Glomerular visceral epithelial cell (primary cell): ENCODE measurements around the gene GPR55.
"Not testable (repeated sequence)": the region's sequence is repeated elsewhere in the genome, so short reads cannot be mapped to it uniquely, and the experiment has no call there.

Experiments
- DNase-seq: peaks from one replicate; pipeline ENCODE4 v3.0.0-alpha.2; 2016; ENCODE audit errors: extremely low spot score

Gene GPR55

DNA sequence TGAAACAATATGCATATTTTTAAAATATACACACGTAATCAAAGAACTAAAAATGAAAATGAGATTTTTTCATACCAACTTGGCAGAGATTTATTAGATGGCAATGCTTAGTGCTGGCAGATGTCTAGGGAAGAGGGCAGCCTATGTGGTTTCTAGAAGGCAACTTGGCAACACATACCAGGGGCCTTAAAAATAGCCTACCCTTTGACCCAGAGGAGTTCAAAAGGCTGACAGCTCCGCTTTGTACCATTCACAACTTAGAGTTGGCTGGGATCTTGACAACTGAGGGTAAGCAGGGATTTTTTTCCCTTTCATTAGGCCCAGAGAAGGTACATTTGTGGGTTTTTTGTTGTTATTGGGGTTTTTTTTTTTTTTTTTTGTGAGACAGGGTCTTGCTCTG is 26.4 kb upstream of the GPR55 start:
- DNase-seq: no peak

DNA sequence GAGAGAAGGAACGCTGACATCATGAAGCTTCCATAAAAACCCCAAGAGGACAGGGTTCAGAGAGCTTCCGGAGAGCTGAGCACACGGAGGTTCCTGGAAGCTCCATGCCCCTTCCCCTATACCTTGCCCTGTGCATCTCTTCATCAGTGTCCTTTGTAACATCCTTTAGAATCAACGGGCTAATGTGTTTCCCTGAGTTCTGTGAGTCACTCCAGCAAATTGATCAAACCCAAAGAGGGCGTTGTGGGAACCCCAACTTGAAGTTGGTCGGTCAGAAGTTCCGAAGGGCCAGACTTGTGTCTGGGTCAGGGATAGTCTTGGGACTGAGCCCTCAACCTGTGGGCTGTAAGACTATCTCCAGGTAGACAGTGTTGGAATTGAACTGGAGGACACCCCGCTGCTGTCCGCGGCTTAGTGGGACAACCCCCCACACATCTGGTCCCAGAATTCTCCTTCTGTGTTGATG is 25.9 kb upstream of the GPR55 start:
- no peak for DNase-seq

DNA sequence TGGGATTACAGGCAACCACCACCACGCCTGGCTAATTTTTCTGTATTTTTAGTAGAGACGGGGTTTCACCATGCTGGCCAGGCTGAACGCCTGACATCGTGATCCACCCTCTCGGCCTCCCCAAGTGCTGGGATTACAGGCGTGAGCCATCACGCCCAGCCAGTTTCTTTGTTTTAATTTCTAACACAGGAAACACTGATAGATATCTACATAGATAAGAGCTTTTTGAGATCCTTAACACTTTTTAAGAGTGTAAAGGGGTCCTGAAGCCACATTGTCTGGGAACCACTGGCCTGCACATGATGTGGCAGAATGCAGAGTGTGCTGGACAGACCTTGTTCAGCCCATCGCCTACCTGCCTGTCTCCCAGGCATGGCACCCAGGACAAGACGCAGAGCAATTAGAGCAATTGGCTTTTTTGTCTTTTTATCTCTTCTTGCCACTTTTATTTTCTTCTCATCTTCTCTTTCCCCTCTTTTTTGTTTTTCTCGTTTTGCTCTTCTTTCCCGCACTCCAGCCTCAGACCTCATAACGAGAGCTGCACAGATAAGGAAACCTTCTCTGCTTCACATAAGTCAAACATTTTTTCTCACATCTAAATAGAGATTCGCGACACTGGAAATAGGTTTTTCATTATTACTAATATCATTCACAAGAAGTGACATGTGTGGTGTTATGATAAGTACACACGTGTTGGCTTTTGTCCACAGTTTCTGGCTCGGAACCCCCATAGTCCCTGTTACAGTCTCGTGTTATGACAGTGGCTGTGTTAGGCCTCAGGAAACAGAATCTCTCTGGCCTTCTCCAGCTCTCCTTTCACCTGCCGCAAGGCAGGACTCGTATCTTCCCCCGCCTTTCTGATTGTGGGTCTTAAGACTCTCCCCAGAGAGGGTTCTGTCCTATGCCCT is 25.2 kb upstream of the GPR55 start:
- DNase-seq: no peak

DNA sequence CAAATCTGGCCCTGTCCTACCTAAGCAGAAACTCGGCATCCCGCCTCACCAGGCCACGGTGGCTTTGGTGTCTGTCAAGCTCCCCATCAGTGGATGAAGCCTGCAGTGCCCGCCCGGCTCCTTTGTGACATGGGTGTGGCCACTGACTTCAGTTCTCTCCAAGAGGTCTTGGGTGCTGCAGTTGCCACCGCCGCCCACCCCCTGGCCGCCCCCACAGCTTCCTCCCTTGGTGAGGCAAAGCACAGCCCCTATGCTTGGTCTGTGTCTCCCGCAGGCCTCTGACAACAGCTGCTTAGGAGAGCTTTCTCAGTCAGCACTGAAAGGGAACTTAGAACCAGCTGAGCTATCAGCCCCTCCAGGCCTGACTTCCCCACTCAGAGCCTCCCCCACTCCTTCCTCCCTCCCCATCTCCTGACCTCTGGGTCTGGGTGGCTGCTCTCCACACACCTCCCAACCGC is 22.9 kb upstream of the GPR55 start:
- no peak for DNase-seq

DNA sequence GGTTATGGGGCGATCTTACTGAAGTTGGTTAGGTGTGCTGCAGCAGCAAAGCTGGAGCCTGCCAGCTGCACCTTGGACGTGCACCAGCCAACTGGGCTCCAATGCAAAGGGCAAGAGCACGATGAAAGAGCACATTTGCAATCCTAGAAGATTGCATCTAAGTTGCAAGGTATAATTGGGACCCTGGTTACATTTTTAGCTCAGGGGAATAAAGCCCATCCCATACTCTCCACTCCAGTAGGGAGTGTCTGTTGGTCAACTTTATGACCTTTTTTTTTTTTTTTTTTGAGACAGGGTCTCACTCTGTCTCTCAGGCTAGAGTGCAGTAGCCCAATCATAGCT is 22.2 kb upstream of the GPR55 start:
- no peak for DNase-seq

DNA sequence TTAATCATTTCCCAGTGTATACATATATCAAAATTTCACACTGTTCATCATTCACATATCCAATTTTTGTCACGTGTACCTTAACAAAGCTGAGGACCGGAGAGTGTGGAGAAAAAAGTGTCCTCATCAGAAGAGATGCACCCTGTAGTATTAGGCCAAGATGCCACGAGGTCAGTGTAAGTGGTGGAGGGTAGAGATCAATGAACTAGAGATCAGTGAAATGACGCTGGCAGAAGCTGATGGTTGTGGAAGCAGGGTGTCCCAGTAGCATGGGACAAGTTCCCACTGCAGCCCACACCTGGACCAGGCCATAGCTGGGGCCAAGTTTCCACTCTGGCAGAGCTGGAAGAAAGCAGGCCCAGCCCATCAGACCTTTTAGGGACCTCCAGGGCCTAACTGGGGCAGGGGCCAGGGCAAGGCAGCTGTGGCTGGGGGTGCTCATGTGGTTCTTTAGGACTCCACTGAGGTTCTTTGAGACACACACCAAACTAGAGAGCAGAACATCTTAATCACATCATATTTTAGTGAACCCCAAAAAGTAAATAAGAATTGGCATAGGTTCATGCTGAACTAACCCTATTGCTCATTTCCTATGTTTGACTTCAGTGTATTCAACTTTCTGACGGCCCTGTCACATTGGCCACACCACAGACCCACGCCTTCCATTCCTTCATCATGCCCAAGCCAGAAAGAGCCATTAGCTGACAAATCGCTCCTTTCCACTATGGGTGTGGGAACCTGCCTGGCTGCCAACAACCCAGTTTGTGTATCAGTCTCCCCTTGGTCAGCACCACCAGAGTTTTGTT is 21.6 kb upstream of the GPR55 start:
- no peak for DNase-seq

DNA sequence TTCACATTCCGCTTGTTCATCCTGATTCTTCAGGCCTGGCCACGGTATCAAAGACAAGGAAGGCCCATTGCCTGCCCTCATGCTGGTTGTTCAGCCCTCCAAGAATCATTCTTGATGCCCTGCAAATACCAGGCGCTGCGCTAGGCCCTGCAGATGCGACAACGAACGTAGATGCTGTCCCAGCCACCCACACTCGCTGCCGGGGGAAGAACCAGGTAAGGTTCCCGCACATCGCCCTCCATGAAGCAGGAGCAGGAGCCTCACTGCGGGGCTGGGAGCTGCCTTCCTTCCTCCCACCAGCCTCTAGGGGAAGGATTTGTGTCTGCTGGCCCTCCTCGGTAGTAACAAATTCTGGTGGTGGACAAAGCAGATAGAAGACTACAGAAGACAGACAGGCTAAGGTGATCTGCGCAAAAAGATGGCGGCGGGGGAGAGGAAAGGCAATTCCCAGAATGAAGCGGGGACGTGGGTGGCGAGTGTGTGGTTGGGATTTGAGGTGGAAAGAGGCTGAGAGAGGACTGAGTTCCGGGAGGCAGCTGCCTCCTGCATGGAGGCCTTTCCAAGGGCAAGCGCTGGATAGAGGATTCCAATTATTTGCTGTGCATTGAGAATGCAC is 19.8 kb upstream of the GPR55 start:
- no peak for DNase-seq

DNA sequence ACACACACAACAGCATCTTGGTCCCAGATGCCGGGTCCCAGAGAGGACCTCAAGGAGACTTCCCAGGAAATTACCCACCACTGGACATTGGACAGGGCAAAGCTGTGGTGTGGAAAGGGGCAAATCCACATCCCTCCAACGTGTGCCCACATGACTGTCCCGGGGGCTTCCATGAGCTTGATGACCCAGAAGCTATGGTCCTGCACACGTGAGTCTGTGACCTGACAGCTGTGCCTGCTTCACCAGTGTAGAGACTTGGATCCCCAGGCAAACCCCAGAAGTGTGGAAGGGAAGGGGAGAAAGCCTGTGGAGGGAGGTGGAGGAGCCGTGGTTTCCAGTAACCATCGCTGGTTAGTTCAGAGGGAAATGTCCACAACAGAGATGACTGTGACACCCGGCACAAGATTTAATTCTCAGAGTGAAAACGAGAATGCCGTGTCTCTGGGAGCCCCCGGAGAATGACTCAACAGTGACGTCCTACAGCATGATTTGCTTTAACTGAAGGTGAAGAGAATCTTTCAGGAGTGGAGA is 19.1 kb upstream of the GPR55 start:
- DNase-seq: no peak

DNA sequence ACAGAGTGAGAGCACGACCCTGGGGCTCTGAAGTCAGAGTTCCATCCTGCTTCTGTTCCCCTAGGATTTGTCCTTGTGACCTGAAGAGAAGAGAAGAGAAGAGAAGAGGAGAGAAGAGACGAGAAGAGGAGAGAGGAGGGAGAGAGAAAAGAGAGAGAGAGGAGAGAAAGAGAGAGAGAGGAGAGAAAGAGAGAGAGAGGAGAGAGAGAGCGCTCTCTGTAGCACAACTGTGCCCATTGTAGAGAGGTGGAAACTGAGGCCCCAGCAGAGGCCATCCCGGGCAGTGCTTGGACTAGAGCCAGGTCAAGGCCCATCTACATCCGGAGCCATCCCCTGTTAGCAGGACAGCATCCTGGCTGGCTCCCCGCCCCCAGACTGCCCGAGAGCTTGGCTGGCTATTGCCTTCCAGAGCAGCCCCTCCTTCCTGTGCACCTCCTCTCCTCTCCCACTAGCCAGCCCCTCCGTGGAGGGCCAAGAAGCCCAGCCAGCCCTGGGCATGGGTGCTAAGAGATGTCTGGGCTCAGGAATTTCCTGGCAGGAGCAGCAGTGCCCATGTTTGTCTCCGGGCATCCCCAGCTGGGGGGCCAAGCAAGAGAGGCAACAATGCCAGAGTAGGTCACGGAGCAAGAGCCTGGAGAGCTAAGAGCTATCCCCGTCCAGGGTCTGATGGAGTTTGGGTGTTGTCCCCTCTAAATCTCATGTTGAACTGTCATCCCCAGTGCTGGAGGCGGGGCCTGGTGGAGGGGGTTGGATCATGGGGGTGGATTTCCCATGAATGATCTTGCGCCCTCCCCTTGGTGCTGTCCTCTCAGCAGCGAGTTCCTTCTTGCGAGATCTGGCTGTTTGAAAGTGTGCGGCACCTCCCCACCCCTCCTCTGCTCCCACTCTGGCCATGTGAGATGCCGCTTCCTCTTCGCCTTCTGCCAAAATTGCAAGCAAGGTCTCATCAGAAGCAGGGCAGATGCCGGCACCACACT is 18.2 kb upstream of the GPR55 start:
- no peak for DNase-seq

DNA sequence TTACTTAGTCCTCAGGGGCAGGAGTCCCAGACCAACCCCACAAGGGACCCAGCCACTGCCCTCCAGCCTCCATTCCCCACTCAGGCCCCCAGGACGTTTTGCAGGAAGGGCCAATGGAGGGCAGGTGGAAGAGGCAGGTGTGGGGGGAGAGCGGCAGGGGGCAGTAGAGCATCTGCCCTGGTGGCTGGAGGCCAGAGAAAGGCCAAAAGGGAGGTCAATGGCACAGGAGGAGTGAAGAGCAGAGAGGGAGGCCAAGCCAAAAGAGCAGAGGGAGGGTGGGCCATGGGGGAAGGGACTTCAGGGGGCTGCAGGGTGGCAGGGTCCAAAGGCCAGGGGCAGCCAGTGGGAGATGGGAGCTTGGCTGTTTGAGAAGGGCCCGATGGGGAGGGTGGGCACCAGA is 17.3 kb upstream of the GPR55 start:
- no peak for DNase-seq

DNA sequence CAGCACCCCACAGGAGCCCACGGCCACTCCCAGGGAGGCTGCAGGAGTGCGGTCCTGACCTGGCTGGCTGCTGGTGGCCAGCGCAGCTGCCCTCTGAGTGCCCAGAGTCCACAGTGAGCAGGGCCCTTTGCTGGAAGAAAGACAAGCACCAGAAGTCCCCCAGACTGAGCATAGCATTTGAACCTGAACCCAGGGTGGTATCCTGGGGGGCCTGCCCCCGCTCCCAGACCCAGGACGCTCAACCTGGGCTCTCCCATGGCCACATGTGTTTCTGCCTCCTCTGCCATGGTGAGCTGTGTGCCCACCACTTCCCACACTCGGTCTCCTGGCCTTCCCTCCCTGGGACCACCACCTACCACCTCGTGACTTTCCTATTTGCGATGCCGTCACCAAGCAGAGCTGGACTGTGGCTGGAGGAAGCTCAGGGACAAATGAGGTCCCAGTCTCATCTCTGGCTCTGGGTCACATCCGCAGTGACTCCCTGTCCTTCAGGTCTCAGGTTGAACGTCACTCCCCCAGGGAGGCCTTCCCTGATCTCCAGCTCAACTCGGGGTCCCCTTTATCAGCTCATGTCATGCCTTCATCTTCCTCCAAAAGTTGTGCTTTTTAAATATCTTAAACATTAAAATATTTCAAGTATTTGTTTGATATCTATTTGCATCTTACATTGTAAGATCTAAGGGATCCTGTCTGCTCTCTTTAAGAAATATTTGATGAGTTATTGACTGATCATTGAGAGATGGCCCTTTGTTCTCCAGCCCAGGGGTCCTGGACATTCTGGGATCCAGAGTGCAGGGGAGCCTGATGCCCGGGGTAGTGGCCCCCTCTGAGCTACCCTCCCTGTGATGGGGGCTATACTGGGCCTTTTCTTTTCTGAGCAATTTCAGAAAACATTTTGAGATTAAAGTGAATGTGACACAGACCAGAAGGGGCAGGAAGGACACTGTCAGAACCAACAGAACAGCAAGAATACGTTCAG is 16.4 kb upstream of the GPR55 start:
- no peak for DNase-seq

DNA sequence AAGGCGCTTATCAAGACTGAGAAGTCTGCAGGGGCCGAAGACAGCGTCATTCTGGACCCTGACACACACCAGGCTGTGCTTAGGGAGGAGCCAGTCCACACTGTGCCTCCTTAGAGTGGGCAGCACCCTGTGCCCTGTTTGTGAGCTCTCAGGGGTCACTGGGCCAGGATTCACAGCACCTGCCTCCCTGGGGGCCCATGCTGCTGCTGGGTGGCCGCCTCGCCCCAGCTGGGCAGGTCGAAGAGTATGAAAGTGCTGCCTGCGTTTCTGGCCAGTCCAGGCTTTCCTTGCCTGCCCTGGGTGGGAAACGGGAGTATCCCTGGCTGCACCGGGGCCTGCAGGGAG is 15.4 kb upstream of the GPR55 start:
- DNase-seq: no peak

DNA sequence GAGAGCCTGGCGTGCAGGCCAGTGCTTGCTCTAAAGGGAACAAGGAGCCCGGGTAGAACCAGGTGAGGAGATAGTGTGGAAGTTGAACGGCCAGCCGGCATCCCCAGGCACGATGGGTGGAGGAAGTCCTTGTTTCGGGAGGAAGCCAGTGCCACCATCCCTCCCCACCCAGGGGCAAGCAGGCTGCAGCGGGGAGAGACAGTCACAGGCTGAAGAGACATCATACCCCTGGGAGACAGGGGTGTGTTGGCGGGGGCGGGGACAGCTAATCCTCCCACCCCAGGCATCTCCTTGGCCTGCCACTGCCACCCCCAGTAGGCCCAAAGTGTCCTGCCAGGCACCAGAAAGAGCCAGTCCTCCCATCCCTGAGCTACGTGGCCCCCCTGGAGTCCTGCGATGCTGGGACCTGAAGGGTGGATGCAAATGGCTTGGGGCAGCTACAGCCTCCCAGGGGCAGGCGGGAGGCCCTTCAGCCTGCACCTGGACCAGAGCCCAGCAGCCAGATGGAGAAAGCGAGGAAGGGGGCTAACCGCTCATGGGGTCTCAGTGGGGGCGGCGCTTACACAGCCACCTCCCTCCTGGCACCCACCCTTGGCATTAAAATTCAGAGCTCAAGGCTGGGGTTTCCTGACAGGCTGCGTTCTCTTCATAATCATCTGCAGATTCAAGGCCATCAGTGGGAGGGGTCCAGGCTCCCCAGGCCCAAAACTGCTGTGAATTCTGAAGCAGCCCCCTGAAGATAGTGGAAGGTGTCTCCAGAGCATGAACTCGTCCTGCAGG is 14.8 kb upstream of the GPR55 start:
- no peak for DNase-seq

DNA sequence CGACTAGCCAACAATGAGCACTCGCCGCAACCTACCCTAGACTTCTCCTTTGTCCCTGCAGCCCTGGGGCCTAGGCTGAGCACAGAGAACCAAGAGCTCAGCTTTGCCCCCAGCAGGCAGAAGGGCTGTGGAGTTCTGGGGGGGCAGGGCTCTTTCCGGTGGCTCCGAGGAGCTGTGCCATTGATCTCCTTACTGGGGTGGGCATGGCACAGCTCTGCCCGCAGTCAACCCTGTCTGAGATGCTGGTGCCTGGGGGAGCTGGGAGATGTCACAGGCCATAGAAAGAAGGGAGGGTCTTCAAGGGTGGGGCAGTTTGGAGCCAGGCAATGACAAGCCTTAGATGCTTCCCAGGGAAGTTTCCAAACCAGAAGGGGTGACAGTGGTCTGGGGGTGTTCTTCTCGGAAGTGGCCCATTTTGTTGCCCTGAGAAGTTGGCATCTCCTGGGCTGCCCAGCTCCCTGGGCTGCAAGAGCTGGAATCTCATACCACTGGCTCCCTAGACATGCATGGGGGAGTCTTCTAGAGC is 14.1 kb upstream of the GPR55 start:
- DNase-seq: no peak

DNA sequence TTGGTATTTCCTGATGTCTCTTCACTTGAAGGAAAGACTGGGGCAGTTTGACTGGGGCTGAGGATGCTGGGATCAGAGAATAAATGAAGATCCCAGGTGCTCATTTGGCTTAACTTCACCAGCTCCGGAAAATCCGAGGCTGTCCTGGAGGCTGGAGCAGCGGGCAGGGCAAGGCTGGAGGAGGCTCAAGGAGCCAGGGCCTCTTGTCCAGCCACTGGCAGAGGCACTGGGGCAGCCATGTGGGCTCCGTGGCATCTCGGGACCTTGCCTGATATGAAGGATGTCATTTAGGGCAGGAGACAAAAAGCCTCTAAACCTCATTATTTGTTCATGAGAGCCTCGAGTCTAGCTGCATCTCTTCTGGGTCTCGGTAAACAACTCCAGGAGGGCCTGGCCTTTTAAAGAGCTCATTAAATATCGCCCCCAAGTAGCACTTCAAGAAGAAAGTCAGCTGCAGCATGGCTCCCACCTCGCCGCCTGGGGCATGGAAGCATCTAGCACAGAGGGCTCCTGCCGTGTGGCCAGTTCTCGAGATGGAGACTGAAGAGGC is 13.5 kb upstream of the GPR55 start:
- no peak for DNase-seq

DNA sequence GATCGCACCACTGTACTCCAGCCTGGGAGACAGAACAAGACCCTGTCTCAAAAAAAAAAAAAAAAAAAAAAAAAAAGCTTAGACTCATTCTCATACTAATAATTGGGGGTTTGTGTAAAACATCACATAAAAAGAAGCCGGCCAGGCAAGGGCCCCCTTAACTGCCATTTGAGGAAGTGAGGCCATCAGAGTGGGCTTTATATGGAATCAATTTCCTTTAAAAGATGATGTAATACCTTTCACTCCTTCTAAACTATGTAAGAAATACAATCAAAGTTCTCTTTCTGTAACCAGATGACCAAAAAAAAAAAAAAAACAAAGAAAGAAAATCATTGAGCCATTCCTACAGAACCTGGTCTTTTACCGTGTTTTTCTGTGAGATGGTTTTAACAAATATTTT is 13.1 kb upstream of the GPR55 start:
- DNase-seq: no peak

DNA sequence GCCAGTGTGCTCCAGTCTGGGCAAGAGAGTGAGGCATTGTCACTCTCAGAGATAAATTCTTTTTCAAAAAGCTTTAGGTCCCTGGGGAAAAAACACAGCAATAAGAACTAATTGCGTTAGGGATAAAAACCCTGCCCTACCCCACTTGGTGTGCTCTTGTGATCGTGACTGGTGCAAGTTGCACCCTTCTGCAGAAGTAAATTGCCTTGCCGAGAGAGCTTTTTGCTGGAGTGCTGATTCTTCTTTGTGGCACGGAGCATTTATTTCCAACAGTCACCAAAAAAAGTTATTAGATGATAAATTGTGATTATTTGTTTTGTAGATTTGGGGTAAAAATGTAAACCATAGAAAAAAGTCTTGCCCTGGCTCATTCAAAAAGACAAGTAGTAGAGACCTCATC is 12.3 kb upstream of the GPR55 start:
- DNase-seq: no peak

DNA sequence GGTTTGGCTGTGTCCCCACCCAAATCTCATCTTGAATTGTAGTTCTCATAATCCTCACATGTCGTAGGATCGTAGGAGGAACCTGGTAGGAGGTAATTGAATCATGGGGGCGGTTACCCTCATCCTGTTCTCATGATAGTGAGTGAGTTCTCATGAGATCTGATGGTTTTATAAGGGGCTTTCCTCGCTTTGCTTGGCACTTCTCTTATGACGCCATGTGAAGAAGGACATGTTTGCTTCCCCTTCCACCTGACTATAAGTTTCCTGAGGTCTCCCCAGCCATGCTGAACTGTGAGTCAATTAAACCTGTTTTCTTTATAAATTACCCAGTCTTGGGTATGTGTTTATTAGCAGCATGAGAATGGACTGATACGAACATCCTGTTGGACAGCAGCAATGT is 11.2 kb upstream of the GPR55 start:
- DNase-seq: not testable (repeated sequence)

DNA sequence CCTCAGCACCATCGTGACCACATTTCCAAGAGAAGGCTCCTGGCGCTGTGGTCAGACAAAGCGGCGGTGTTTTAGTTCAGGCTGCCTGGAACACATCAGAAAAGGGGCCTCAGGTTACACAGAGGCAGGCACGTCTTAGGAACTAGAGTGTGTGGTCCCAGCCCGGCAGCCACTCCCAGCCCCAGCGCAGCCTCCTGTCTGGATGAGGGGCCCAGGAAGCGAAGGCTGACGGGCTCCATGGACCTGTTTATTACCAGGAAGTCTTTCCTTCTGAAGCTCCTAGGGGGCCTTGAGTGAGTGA is 10.0 kb upstream of the GPR55 start:
- DNase-seq: no peak
